GM12878 (cell line): ENCODE results near the gene PLGLB1. TPM values are rescaled to one million over a fixed set of nuclear protein-coding genes. Genes with fewer than 3 reads are reported as not detected.
"Not testable (repeated sequence)": the region's sequence is repeated elsewhere in the genome, so short reads cannot be mapped to it uniquely, and the experiment has no call there.

Experiments
- ATAC-seq: fragments of 200-7000 bp; cut with Tn5 transposase; 3 replicates; pipeline ENCODE4 v1.9.1; 2020; ENCODE audit warnings: mild to moderate bottlenecking, moderate library complexity
- BruUV-seq: library from RNA; stranded (reverse); fragments of 400-500 nt; replicated peaks from 2 replicates; lab custom pipeline; 2021; lab: Mats Ljungman, UMichigan
- CTCF ChIA-PET: fragments of 300-600 bp; sonication (Branson Sonifier 250); formaldehyde crosslinking; extraction: SDS; loops from one replicate; lab custom pipeline; 2021; ENCODE audit warnings: inconsistent platforms; lab: Yijun Ruan, JAX
- POLR2A ChIA-PET: fragments of 350-600 bp; formaldehyde crosslinking; extraction: SDS; loops from one replicate; lab custom pipeline; 2021; ENCODE audit warnings: inconsistent platforms; lab: Charles Lee
- RAD21 ChIA-PET: fragments of 300-600 bp; sonication (Branson Sonifier 250); formaldehyde crosslinking; loops from one replicate; lab custom pipeline; 2023; ENCODE audit warnings: antibody characterized with exemption; ENCODE audit not compliant: unreplicated experiment; lab: Charles Lee
- SMC1A ChIA-PET: fragments of 300-600 bp; sonication (Branson Sonifier 250); formaldehyde crosslinking; loops from one replicate; lab custom pipeline; 2023; ENCODE audit not compliant: unreplicated experiment, uncharacterized antibody; lab: Charles Lee
- DNase-seq: peaks from one replicate; pipeline ENCODE4 v3.0.0-alpha.2; 2011; ENCODE audit warnings: low read depth, low spot score
- FAIRE-seq: peaks from 3 replicates; lab custom pipeline; 2011; peaks lifted over from hg19 to GRCh38; lab: Jason Lieb, UNC
- H2AFZ ChIP-seq: 2 replicates; pipeline ENCODE4 v1.6.0; 2011; ENCODE audit warnings: low read depth, low read length, control low read depth; ENCODE audit not compliant: control insufficient read depth
- H3K27ac ChIP-seq: 2 replicates; pipeline ENCODE4 v1.5.1; 2011; ENCODE audit warnings: control low read depth; ENCODE audit not compliant: control insufficient read depth, insufficient read depth
- H3K27me3 ChIP-seq, 2 experiments: replicated peaks in 1 of 2; 2 replicates each; pipeline versions ENCODE4 v1.6.0 to v1.6.1; 2011; ENCODE audit warnings: low read length in 1 of 2; ENCODE audit not compliant: control insufficient read depth in 2 of 2, insufficient read depth in 2 of 2
- H3K36me3 ChIP-seq, 2 experiments: 2 replicates each; pipeline ENCODE4 v1.5.1; 2011; ENCODE audit warnings: low read length in 1 of 2; ENCODE audit not compliant: control insufficient read depth in 2 of 2, insufficient read depth in 2 of 2
- H3K4me1 ChIP-seq: 2 replicates; pipeline ENCODE4 v1.6.1; 2011; ENCODE audit warnings: mild to moderate bottlenecking, low read length, moderate library complexity, mixed read lengths; ENCODE audit not compliant: control insufficient read depth, insufficient read depth
- H3K4me2 ChIP-seq: 2 replicates; pipeline ENCODE4 v1.6.0; 2011; ENCODE audit warnings: control low read depth; ENCODE audit not compliant: control insufficient read depth, insufficient read depth
- H3K4me3 ChIP-seq: fragments of 200-600 bp; sonication (generic); 2 replicates; pipeline ENCODE4 v1.5.1; 2016
- H3K79me2 ChIP-seq: 2 replicates; pipeline ENCODE4 v1.6.0; 2011; ENCODE audit warnings: low read length; ENCODE audit not compliant: control insufficient read depth, insufficient read depth
- H3K9ac ChIP-seq: 2 replicates; pipeline ENCODE4 v1.8.0; 2011; ENCODE audit warnings: low read length, control low read depth, mixed read lengths; ENCODE audit not compliant: control insufficient read depth, insufficient read depth
- H3K9me3 ChIP-seq: replicated peaks from 3 replicates; pipeline ENCODE4 v1.5.1; 2011; ENCODE audit warnings: mild to moderate bottlenecking, low read length; ENCODE audit not compliant: control insufficient read depth, insufficient read depth
- H4K20me1 ChIP-seq: 2 replicates; pipeline ENCODE4 v1.6.0; 2011; ENCODE audit not compliant: control insufficient read depth, insufficient read depth
- WGBS: methylation state at CpG from one replicate; pipeline ENCODE4 v1.1.6; 2016; ENCODE audit warnings: low lambda C conversion rate; ENCODE audit not compliant: insufficient replicate concordance, insufficient coverage; ENCODE audit errors: missing lambda C conversion rate; 5-methylcytosine and 5-hydroxymethylcytosine counted together
- in situ Hi-C: fragments of 300-500 bp; cut with MboI; formaldehyde crosslinking; loops from 9 replicates; pipeline ENCODE4 v1.14.3; 2018; ENCODE audit warnings: mixed read lengths
- intact Hi-C: fragments of 100-400 bp; cut with micrococcal nuclease; formaldehyde crosslinking; loops from one replicate; pipeline ENCODE4 v1.14.2; 2022; ENCODE audit not compliant: unreplicated experiment
- polyA plus RNA-seq, 11 experiments: library from polyadenylated mRNA; depleted of rRNA in 4 of 11; unstranded in 6 of 11; stranded (reverse) in 5 of 11; fragments of >200 nt; fragmentation: Nextera tagmentation in 4 of 11; fragmentation: Illumina TruSeq in 1 of 11; extraction: Ambion mirVana in 4 of 11; extraction: Trizol in 1 of 11; gene quantifications; 1 replicate in 1 of 11; 2 replicates in 10 of 11; pipeline versions ENCODE4 v1.2.1 to v1.2.3, GENCODE V29; 2011 to 2016; ENCODE audit warnings: inconsistent platforms in 2 of 11, missing spikeins in 2 of 11, low read depth in 1 of 11
- total RNA-seq, 4 experiments: library from RNA; depleted of rRNA in 3 of 4; stranded (reverse); fragments of >200 nt in 3 of 4; fragmentation: Illumina TruSeq in 1 of 4; extraction: Trizol in 1 of 4; gene quantifications; 2 replicates each; pipeline versions ENCODE4 v1.2.1 to v1.2.3, GENCODE V29; 2013 to 2021

Gene PLGLB1
- total and polyA plus RNA-seq, 10 of the 15 experiments (the other 5 are each of a cell fraction or from before 2014, with no cell fraction given), result 0.88 to 2.2 (median 1.5) TPM

- RAD21 ChIA-PET, H3K4me3 ChIP-seq, CTCF ChIA-PET, ATAC-seq, H3K27ac ChIP-seq, SMC1A ChIA-PET, in situ Hi-C loops, H4K20me1 ChIP-seq, DNase-seq, BruUV-seq, H2AFZ ChIP-seq, intact Hi-C loops, H3K9me3 ChIP-seq, H3K4me1 ChIP-seq, H3K4me2 ChIP-seq, H3K79me2 ChIP-seq, FAIRE-seq, POLR2A ChIA-PET, H3K36me3 ChIP-seq, H3K27me3 ChIP-seq, H3K9ac ChIP-seq: not testable (repeated sequence)
- WGBS, result 88% methylated on average over 2 of the region's 4 CpGs
These were observed 32.7 kb upstream of the PLGLB1 start for GRCh38 chr2:87054375-87054774.

- H3K4me2 ChIP-seq, H2AFZ ChIP-seq, CTCF ChIA-PET, H3K9ac ChIP-seq, BruUV-seq, POLR2A ChIA-PET, intact Hi-C loops, H3K9me3 ChIP-seq, H3K36me3 ChIP-seq, H4K20me1 ChIP-seq, SMC1A ChIA-PET, H3K79me2 ChIP-seq, RAD21 ChIA-PET, FAIRE-seq, H3K4me3 ChIP-seq, DNase-seq, H3K27ac ChIP-seq, in situ Hi-C loops, H3K27me3 ChIP-seq, H3K4me1 ChIP-seq: not testable (repeated sequence)
- peak; percentile 83 for ATAC-seq
- no CpG with 5 or more reads among the region's 7 CpGs for WGBS
These were observed 19.8 kb upstream of the PLGLB1 start for GRCh38 chr2:87041321-87041978.

GRCh38 chr2:87028607-87029006, 7.0 kb upstream of the PLGLB1 start:
- SMC1A ChIA-PET, RAD21 ChIA-PET: not testable (repeated sequence)

GRCh38 chr2:87026816-87027215, 5.2 kb upstream of the PLGLB1 start:
- H3K27me3 ChIP-seq, H3K79me2 ChIP-seq, SMC1A ChIA-PET, BruUV-seq, DNase-seq, POLR2A ChIA-PET, RAD21 ChIA-PET, H3K4me1 ChIP-seq, H3K4me3 ChIP-seq, H4K20me1 ChIP-seq, FAIRE-seq, H2AFZ ChIP-seq, ATAC-seq, H3K36me3 ChIP-seq, in situ Hi-C loops, CTCF ChIA-PET, intact Hi-C loops, H3K27ac ChIP-seq, H3K4me2 ChIP-seq, H3K9ac ChIP-seq, H3K9me3 ChIP-seq: not testable (repeated sequence)
- WGBS, result no CpG with 5 or more reads among the region's 1 CpG

More at GRCh38 chr2:87028607-87029006, 7.0 kb upstream of the PLGLB1 start:
- H3K79me2 ChIP-seq, CTCF ChIA-PET, BruUV-seq, POLR2A ChIA-PET, H3K27me3 ChIP-seq, ATAC-seq, DNase-seq, H3K9me3 ChIP-seq, H3K27ac ChIP-seq, H3K4me2 ChIP-seq, FAIRE-seq, H2AFZ ChIP-seq, H3K4me1 ChIP-seq, H3K36me3 ChIP-seq, H3K9ac ChIP-seq, H4K20me1 ChIP-seq, in situ Hi-C loops, H3K4me3 ChIP-seq, intact Hi-C loops: not testable (repeated sequence)
